H1 (cell line): ENCODE measurements around the gene RUVBL2. TPM values are rescaled to one million over a fixed set of nuclear protein-coding genes. Genes with fewer than 3 reads are reported as not detected.

Experiments
- BRCA1 ChIP-seq: IDR thresholded peaks from 2 replicates; pipeline ENCODE4 v1.6.1; 2012; ENCODE audit warnings: low read depth, low read length, improper control_type of control experiment
- CBX5 ChIP-seq: fragments of 300-800, 300-1000 bp; sonication (generic); IDR thresholded peaks from 2 replicates; pipeline ENCODE4 v1.7.1; 2016; ENCODE audit warnings: antibody characterized with exemption, low read length, low read depth
- CHD1 ChIP-seq: IDR thresholded peaks from 2 replicates; pipeline ENCODE4 v1.6.1; 2012; ENCODE audit warnings: low read depth, low read length, improper control_type of control experiment
- CHD2 ChIP-seq: IDR thresholded peaks from 2 replicates; pipeline ENCODE4 v1.6.1; 2012; ENCODE audit warnings: low read length, improper control_type of control experiment
- CREB1 ChIP-seq: IDR thresholded peaks from 2 replicates; pipeline ENCODE4 v1.6.1; 2012; ENCODE audit warnings: inconsistent platforms
- FOSL1 ChIP-seq: IDR thresholded peaks from 2 replicates; pipeline ENCODE4 v1.6.1; 2011; ENCODE audit warnings: mild to moderate bottlenecking, low read depth, low read length, moderate library complexity; ENCODE audit not compliant: insufficient read depth
- GTF2F1 ChIP-seq: IDR thresholded peaks from 2 replicates; pipeline ENCODE4 v1.6.1; 2012; ENCODE audit warnings: low read depth, low read length, improper control_type of control experiment, borderline replicate concordance
- HDAC2 ChIP-seq, 2 experiments: fragments of 300-600 bp in 1 of 2; sonication (generic) in 1 of 2; IDR thresholded peaks; 2 replicates each; pipeline ENCODE4 v1.6.1; 2011 to 2012; ENCODE audit warnings: low read depth in 2 of 2, low read length in 2 of 2, mild to moderate bottlenecking in 2 of 2, moderate library complexity in 2 of 2, borderline replicate concordance in 1 of 2, inconsistent platforms in 1 of 2
- JUND ChIP-seq: IDR thresholded peaks from 2 replicates; pipeline ENCODE4 v1.6.1; 2011; ENCODE audit warnings: mild to moderate bottlenecking, improper control_type of control experiment, low read length
- MAFK ChIP-seq: IDR thresholded peaks from 2 replicates; pipeline ENCODE4 v1.6.1; 2012; ENCODE audit warnings: low read depth, mild to moderate bottlenecking, improper control_type of control experiment, low read length
- MAX ChIP-seq: IDR thresholded peaks from 2 replicates; pipeline ENCODE4 v1.6.1; 2012; ENCODE audit warnings: inconsistent platforms
- NANOG ChIP-seq: IDR thresholded peaks from 2 replicates; pipeline ENCODE4 v1.6.1; 2011; ENCODE audit warnings: low read length, low read depth, mild to moderate bottlenecking, inconsistent platforms; ENCODE audit not compliant: insufficient read depth, poor library complexity, severe bottlenecking
- NRF1 ChIP-seq: IDR thresholded peaks from 2 replicates; pipeline ENCODE4 v1.6.1; 2011; ENCODE audit warnings: mild to moderate bottlenecking, low read depth, low read length, improper control_type of control experiment
- PHF8 ChIP-seq: fragments of 200-600 bp; sonication (generic); conservative IDR thresholded peaks from 2 replicates; pipeline ENCODE4 v1.7.1; 2012; ENCODE audit warnings: low read depth, mild to moderate bottlenecking, inconsistent platforms, low read length, moderate library complexity
- POLR2A ChIP-seq, 2 experiments: IDR thresholded peaks; 1 replicate in 1 of 2; 2 replicates in 1 of 2; pipeline ENCODE4 v1.6.1; 2011; ENCODE audit warnings: low read depth in 2 of 2, low read length in 2 of 2, mild to moderate bottlenecking in 2 of 2; ENCODE audit errors: control extremely low read depth in 1 of 2
- RAD21 ChIP-seq, 2 experiments: IDR thresholded peaks in 1 of 2; conservative IDR thresholded peaks in 1 of 2; 2 replicates each; pipeline ENCODE4 v1.6.1; 2011; ENCODE audit warnings: low read depth in 2 of 2, low read length in 2 of 2, improper control_type of control experiment in 1 of 2, inconsistent platforms in 1 of 2, mild to moderate bottlenecking in 1 of 2, moderate library complexity in 1 of 2
- RXRA ChIP-seq: IDR thresholded peaks from 2 replicates; pipeline ENCODE4 v1.6.1; 2011; ENCODE audit warnings: low read depth, mild to moderate bottlenecking, low read length, moderate library complexity; ENCODE audit not compliant: insufficient read depth
- SIN3A ChIP-seq, 2 experiments: IDR thresholded peaks in 1 of 2; conservative IDR thresholded peaks in 1 of 2; 2 replicates each; pipeline ENCODE4 v1.6.1; 2011 to 2012; ENCODE audit warnings: low read length in 2 of 2, improper control_type of control experiment in 1 of 2, low read depth in 1 of 2, mild to moderate bottlenecking in 1 of 2
- TAF1 ChIP-seq: IDR thresholded peaks from 2 replicates; pipeline ENCODE4 v1.6.1; 2011; ENCODE audit warnings: mild to moderate bottlenecking, low read depth, low read length
- TBP ChIP-seq: IDR thresholded peaks from 2 replicates; pipeline ENCODE4 v1.6.1; 2011; ENCODE audit warnings: low read depth, low read length, improper control_type of control experiment
- ZNF274 ChIP-seq: IDR thresholded peaks from 2 replicates; pipeline ENCODE4 v1.7.0; 2012; ENCODE audit warnings: low read length, borderline replicate concordance; ENCODE audit errors: extremely low read depth
- polyA plus RNA-seq, 7 experiments: library from polyadenylated mRNA; depleted of rRNA in 3 of 7; stranded (reverse) in 5 of 7; unstranded in 2 of 7; fragments of >200 nt in 5 of 7; fragments of 200-250 nt in 2 of 7; gene quantifications; 1 replicate in 5 of 7; 2 replicates in 1 of 7; 4 replicates in 1 of 7; pipeline versions ENCODE4 v1.2.1 to v1.2.3, GENCODE V29; 2011 to 2013; ENCODE audit warnings: missing spikeins in 2 of 7, mixed read lengths in 2 of 7
- total RNA-seq: library from RNA; stranded (reverse); fragmentation: NEBNext Ultra II Directional; extraction: Animal tissue kit (Norgen Biotek cat#: 25700); gene quantifications from 2 replicates; pipeline ENCODE4 v1.2.1, GENCODE V29; 2021

RUVBL2 gene
- total and polyA plus RNA-seq, 2 of the 8 experiments (the other 6 are each of a cell fraction or from before 2014, with no cell fraction given): 152 to 247 TPM

DNA sequence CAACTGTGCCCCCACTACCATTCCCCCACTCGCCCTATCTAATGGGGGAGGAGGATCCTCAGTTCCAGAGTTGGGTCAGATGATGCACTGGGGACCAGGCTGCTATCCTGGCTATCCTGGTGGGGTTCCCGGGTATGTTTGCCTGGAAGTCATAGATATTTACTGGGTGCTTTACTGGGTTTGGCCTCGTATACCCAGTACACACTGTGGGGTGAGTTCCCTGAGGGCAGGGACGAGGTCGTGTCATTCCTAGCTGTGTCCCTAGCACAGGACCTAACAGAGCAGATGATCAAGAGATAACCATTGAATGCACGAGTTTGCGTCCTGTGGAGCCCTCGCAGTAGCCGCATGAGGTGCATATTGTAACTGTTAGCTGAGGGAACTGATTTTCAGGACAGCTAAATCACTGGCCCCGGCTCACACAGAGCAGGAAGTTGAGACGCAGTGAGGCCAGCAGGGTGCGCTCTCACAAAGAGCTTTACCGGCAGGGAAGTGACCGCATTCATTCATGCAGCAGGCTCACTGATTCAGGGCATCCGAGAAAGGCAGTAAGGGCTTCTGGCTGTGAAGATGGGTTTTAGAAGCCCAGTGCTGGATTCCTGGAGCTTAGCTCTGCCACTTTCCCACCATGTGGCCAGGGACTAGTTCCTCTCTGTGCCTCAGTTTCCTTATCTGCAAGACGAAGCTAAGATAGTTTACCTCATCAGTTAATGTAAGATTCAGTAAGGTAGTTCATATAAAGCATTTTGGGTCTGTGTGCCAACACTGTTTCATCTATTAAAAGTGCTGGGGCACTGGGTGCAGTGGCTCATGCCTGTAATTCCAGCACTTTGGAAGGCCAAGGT is 6.0 kb downstream of the RUVBL2 start (continued):
- TF ChIP-seq RXRA: no peak
- TF ChIP-seq MAFK: no peak
- peak; percentile 69 to 72 for TF ChIP-seq RAD21 (IDR thresholded peaks at IDR 0.05 in 1 of 2, conservative IDR thresholded peaks at IDR 0.05 in 1 of 2; ENCODE audit: low read depth in 2 of 2, low read length in 2 of 2)
- no peak for TF ChIP-seq HDAC2 (IDR thresholded peaks at IDR 0.05; ENCODE audit: borderline replicate concordance in 1 of 2, low read depth in 2 of 2, low read length in 2 of 2)
- no peak for TF ChIP-seq FOSL1
- no peak for TF ChIP-seq JUND
- TF ChIP-seq NANOG: no peak
- no peak for TF ChIP-seq BRCA1
- no peak for TF ChIP-seq CBX5
- no peak for TF ChIP-seq NRF1
- no peak for TF ChIP-seq TAF1
- 0 out of 4 replicates have a peak, but pooled peaks of 1 of the 2 experiments have one; percentile 37 for TF ChIP-seq SIN3A (conservative IDR thresholded peaks at IDR 0.05 in 1 of 2, IDR thresholded peaks at IDR 0.05 in 1 of 2; ENCODE audit: low read depth in 1 of 2, low read length in 2 of 2)
- no peak for TF ChIP-seq PHF8
- peak; percentile 29; the same call in 1 of the 2 replicates for TF ChIP-seq CREB1
- no peak for TF ChIP-seq POLR2A (IDR thresholded peaks at IDR 0.05; ENCODE audit: control extremely low read depth in 1 of 2, low read depth in 2 of 2, low read length in 2 of 2)
- no peak for TF ChIP-seq ZNF274
- TF ChIP-seq GTF2F1: no peak
- no peak for TF ChIP-seq CHD1
- peak; percentile 48; the same call in 1 of the 2 replicates for TF ChIP-seq TBP
- TF ChIP-seq MAX: no peak
- TF ChIP-seq CHD2: no peak
